CD4-positive, alpha-beta T cell treated with Interleukin-4 for 1 hour (primary cell): ENCODE measurements around the gene SLC41A1.
A peak's percentile ranks its signal among the peaks of the same experiment; 100 is the strongest.

Experiments used
- DNase-seq, 2 donors: peaks; one replicate each; pipeline ENCODE4 v3.0.0-alpha.2; 2020 to 2022

Gene SLC41A1

GRCh38 chr1:205785446-205785845 lies 27.6 kb downstream of the SLC41A1 start:
- no peak for DNase-seq

GRCh38 chr1:205783904-205784303 lies 29.1 kb downstream of the SLC41A1 start:
- no peak for DNase-seq

- no peak for DNase-seq
Measured at GRCh38 chr1:205783433-205783795, 29.6 kb downstream of the SLC41A1 start.

- peak in 1 of 2 donors; percentile 24 for DNase-seq
Measured at GRCh38 chr1:205782627-205783432, 30.2 kb downstream of the SLC41A1 start.

- DNase-seq: no peak
Measured at GRCh38 chr1:205780335-205780734, 32.7 kb downstream of the SLC41A1 start.

GRCh38 chr1:205777994-205778393 lies 35.0 kb downstream of the SLC41A1 start:
- no peak for DNase-seq

GRCh38 chr1:205775717-205776056 lies 37.3 kb downstream of the SLC41A1 start:
- DNase-seq: no peak

- peak; percentile 90 to 92 for DNase-seq
Measured at GRCh38 chr1:205775015-205775716, 37.8 kb downstream of the SLC41A1 start, which contains the start of gene RAB29. TSS of gene RAB29 (minus strand) at chr1:205775482. CDS start at chr1:205774956, 526 bp downstream.

GRCh38 chr1:205774198-205775014 lies 38.6 kb downstream of the SLC41A1 start:
- peak; percentile 47 to 67 for DNase-seq

- DNase-seq: peak in 1 of 2 donors; percentile 43
Measured at GRCh38 chr1:205772607-205773032, 40.4 kb downstream of the SLC41A1 start.

GRCh38 chr1:205770618-205771017 lies 42.4 kb downstream of the SLC41A1 start:
- no peak for DNase-seq

- DNase-seq: no peak
Measured at GRCh38 chr1:205769641-205770365, 43.2 kb downstream of the SLC41A1 start.

GRCh38 chr1:205767248-205767647 lies 45.8 kb downstream of the SLC41A1 start:
- DNase-seq: no peak

GRCh38 chr1:205766570-205766969 lies 46.4 kb downstream of the SLC41A1 start:
- DNase-seq: no peak

- no peak for DNase-seq
Measured at GRCh38 chr1:205766038-205766437, 47.0 kb downstream of the SLC41A1 start.

- no peak for DNase-seq
Measured at GRCh38 chr1:205764578-205764977, 48.4 kb downstream of the SLC41A1 start.

- DNase-seq: no peak
Measured at GRCh38 chr1:205763980-205764379, 49.0 kb downstream of the SLC41A1 start.

GRCh38 chr1:205760606-205761005 lies 52.4 kb downstream of the SLC41A1 start:
- DNase-seq: no peak

GRCh38 chr1:205756552-205756951 lies 56.4 kb downstream of the SLC41A1 start:
- no peak for DNase-seq

GRCh38 chr1:205754857-205755256 lies 58.1 kb downstream of the SLC41A1 start:
- no peak for DNase-seq

- no peak for DNase-seq
Measured at GRCh38 chr1:205751036-205751651, 61.9 kb downstream of the SLC41A1 start.
